Inferior parietal cortex (tissue), 1 donor: ENCODE data around the gene FBXL5.
"Not testable (repeated sequence)": the region's sequence is repeated elsewhere in the genome, so short reads cannot be mapped to it uniquely, and the experiment has no call there.

Source experiments
- DNase-seq: peaks from one replicate; pipeline ENCODE4 v3.0.0-alpha.2; 2016; ENCODE audit errors: extremely low spot score

FBXL5 gene

DNA sequence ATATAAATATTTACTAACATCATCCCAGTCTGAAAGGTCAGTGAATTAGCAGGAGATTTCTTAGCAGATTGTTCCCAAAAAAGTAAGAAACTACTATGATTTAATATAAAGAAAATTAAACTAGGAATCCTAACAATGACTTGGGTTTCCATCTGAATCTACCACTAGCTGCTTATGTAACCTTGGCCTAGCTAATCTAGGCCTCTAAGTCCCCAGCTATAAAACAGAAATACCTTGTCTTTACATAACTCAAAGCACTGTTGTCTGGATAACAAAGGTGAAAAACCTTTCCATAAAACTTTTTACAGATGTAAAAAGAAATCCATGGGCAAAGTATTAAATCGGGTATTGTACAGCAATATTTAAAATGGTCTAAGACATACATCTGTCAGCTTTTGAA is 3.0 kb downstream of the FBXL5 start:
- no peak for DNase-seq

DNA sequence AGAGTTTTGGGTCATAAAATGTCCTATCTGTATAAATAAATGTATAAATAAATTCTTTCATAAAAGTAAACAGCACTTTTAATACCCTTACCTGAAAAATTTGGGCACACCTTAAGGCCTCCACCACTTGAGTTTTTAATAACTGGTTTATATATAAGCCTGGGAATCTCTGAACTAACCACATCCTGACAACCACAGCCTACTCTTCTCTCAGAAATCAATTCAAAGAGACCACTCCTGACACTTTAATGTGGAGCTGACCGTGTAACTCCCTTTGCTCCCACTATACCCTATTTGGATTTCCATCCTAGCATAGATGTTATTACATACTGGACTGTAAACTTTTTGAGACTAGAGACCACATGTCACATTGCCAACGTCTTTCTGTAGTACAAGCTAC is 3.5 kb downstream of the FBXL5 start:
- DNase-seq, result peak; percentile 14

DNA sequence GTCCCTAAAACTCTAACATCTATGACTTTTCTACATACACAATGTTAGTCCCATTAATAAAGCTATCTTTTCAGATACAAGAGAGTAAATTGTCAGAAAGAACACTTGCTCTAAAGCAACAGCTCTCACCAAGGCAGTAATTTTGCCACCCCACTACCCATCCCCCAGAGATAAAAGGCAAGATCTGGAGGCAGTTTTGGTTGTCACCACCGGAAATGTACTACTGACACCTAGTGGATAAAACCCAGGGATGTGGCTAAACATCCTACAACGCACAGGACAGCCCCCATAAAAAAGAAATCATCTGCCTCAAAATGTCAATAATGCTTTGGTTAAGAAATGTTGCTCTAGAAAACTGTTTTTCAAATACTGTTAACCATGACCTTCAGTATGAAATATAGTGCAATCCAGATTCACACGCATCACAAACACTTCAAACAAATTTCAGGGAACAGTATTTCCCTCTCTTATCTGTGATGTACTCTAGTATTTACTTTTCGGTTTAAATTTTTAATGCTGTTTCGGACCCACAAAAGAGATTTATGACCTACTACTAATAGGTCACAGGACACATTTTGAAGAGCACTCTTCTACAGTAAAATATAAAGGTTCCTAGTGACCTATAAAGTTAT is 5.1 kb downstream of the FBXL5 start:
- peak; percentile 78 for DNase-seq

DNA sequence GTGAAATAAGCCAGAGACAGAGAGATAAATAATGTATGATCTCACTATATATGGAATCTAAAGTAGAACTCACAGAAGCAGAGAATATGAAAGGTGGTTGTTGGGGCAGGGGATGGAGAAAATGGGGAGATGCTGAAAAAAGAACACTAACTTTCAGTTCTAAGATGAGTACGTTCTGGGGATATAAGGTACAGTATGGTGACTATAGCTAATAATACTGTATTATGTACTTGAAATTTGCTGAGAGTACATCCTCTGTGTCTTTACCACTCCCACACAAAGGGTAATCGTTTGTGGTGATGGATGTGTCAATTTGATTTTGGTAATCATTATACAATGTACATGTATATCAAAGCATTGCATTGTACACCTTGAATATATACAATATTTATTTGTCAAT is 6.6 kb downstream of the FBXL5 start:
- no peak for DNase-seq

DNA sequence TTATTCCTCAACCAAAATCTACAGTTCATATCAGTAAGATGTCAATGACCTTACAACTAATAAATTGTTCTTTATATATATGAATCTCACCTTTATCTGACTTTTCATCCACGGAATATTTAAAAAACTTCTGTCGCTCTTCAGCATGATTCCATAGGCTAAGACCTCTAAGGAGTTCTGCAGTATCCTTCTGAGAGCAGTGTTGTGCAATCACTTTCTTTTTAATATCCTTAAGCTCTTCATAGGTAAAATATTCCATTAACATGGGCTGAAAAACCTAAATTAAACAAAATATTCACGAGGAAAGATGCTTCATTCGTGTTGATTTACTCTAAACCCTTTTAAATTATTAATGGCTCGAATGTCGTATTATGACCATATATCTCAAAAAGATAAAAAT is 16.7 kb downstream of the FBXL5 start:
- DNase-seq, result no peak

DNA sequence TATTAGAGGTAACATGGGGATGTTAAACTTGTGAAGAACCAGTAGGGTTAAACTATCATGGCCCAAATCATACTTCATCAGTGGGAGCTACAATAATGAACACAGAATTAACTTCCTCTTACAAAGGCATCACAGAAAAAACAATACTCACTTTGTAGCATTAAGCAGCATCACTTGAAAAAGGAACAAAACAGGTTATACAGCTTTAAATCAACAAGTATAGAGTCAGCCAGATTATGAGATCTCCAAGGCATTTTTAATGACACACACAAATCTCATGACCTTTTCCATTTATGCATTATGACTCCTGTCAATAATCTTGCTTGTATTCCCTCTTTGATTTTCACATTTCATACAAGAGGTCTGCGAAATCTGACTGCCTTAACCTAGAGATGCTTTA is 18.3 kb downstream of the FBXL5 start:
- DNase-seq, result no peak

DNA sequence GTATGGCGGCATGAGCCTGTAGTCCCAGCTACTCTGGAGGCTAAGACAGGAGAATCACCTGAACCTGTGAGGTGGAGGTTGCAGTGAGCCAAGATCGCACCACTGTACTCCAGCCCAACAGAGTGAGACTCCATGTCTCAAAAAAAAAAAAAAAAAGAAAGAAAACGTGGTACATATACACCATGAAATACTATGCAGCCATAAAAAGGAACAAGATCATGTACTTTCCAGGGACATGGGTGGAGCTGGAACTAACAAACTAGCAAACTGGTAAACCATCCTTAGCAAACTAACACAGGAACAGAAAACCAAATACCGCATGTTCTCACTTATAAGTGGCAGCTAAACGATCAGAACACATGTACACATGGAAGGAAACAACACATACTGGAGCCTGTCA is 37.8 kb downstream of the FBXL5 start:
- not testable (repeated sequence) for DNase-seq

DNA sequence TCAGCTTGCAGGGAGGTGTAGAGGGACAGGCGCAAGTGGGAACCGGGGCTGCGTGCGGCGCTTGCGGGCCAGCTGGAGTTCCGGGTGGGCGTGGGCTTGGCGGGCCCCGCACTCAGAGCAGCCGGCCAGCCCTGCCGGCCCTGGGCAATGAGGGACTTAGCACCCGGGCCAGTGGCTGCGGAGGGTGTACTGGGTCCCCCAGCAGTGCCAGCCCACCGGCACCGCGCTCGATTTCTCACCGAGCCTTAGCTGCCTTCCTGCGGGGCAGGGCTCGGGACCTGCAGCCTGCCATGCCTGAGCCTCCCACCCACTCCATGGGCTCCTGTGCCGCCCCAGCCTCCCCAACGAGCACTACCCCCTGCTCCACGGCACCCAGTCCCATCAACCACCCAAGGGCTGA is 40.3 kb downstream of the FBXL5 start:
- not testable (repeated sequence) for DNase-seq

DNA sequence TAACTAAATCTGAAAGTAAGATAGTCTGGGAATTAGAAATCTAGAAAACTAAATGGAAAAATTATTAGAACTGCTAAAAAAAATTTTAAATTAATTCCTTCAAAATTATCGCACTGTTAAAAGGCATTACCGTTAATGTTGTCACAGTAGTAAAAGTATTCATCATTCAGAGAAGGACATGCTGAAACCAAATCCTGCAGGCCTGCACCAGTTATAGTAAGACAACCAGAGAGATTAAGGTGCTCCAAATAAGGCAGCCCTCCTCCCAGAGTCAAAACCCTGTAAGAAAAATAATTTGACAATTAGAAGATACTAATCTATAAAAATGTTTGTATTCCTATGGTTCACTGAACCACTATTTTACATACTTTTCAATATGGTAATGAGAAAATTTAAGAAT is 43.0 kb downstream of the FBXL5 start:
- DNase-seq, result no peak

DNA sequence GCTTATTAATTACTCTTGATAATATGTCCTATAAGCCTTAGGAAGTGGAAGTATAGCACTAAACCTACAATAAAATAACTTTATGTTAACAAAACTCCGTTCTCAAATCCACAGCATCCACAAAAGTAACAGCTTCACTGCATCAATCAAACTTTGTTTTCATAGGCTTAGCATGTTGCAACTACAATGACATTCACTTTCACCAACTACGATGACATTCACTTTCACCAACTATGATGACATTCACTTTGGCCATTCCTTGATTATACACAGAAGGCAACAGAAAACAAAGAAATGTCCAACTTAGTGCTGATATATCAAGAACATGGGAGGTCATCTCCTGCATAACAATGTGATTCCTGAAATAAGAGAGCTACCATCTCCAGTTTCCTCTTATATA is 44.3 kb downstream of the FBXL5 start:
- DNase-seq, result no peak

DNA sequence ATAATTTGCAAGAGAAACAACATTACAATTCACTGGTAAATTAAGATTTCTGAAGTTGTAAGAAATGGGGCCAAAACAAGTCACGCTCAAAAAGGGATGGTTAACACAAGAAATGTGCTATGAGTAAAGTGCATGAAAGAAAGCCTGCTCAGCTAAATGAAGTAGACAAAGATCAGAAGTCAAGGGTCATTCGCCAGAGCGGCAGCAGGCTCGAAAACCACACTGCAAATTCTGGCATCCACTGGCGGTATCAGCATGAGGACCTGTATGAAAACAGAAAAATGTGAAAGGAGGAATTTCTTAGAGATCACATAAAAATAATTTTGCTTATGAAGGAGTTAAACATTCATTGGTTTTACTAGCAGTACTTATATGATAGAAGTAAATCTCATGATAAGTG is 49.6 kb downstream of the FBXL5 start:
- no peak for DNase-seq

DNA sequence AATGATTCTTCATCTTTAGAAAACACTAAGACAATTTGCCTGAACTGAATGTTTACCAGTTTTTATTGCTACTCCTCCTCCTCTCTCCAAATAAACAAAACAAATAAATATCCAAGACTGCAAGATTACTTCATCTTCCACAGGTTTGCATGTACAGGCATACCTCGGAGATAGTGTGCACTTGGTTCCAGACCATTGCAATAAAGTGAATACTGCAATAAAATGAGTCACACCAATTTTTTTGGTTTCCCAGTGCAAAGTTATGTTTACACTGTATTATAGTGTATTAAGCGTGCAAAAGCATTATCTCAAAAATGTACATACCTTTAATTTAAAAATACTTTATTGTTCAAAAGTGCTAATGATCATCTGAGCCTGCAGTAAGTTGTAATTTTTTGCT is 53.3 kb downstream of the FBXL5 start:
- no peak for DNase-seq

DNA sequence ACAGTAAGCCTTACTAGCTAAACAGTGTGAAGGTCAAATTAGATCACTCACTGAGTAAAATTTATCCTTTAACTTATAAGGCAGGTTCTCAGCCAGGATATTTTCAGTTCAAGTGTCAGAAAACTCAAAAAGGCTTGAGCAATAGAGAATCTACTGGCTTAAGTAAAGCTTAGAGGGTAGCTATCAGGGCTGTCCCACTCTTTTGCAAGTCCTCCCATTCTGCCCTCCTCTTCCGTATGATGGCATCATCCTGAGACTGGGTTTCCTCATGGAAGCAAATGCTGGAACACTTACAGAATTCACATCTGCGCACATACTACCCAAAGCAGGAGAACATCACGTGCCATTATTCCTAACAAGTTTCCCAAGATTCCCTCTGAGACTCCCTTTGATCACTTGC is 55.0 kb downstream of the FBXL5 start:
- DNase-seq, result no peak

DNA sequence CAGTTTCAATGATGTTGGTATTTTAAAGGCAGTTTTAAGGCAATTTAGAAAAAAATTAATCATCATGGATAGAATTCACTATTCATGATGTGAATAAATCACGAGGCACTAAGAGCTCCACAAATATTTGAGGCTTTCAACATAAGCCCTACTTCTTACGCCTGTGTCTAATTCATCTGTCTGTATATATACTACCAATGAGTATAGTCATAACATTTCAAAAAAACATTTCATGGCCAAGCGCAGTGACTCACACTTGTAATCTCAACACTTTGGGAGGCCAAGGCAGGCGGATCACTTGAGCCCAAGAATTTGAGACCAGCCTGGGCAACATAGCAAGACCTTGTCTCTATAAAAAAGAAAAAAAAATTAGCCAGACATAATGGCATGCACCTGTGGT is 56.5 kb downstream of the FBXL5 start:
- DNase-seq, result no peak

DNA sequence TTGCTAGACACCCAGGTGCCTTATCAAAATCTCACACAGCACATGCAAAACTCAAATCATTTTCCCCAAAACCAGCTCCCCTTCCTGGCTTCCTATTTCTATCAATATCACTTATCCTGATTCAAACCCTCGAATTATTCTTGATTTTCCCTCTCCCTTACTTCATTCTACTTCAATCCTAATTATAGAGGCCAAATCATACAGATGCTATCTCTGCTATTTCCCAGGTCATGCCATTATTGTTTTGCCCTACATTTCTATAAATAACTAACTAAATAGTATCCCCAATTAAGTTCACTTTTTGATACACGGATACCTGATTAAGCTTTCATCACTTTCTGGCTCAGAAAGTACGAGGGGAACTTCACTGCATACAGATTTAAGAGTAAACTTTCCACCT is 62.4 kb downstream of the FBXL5 start:
- no peak for DNase-seq

DNA sequence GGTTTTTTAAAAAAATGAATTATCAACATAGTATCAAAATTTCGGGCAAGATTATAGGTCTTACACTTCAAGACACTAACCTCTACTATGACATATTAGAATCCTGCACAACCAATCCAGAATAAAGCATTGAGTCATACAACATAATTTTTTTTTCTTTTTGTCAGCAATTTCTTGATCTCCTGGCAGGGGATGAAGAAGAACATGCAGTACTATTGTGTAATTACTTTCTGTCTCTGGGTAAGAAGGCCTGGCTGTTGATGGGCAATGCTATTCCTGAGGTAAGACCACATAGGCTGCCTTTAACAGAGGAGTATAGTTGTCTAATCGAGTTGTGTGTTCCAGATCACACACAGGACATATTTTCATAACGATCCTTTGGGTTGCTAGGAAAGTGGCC is 67.5 kb downstream of the FBXL5 start:
- no peak for DNase-seq

DNA sequence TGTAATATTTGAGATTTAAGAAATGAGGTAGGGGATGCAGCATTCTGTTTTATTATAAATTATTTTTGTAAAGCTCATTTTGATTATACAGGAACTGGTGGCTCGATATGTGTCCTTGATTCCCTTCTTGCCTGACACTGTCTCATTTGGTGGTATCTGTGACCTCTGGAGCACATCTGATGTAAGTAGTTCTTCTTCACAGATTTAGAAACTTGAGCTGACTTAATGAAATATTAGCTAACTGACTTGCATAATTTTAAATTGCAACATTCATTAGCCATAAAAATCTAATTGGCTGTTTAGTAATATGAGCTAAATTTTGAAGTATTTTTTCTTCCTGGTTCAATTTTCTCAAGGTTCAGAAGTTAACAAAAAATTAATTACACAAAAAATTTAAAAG is 69.1 kb downstream of the FBXL5 start:
- DNase-seq, result no peak

DNA sequence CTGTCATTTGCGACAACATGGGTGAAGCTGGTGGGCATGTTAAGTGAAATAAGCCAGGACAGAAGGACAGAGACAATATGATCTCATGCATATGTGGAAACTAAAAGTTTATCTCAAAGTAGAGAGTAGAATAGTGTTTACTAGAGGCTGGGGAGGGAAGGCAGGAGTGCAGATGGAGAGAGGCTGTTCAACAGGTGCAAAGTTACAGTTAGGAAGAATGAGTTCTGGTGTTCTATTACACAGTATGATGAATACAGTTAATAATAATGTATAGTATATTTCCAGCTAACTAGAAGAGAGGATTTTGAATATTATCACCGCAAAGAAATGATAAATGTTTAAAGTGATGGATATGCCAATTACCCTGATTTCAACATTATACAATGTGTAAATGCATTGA is 69.8 kb downstream of the FBXL5 start:
- no peak for DNase-seq

DNA sequence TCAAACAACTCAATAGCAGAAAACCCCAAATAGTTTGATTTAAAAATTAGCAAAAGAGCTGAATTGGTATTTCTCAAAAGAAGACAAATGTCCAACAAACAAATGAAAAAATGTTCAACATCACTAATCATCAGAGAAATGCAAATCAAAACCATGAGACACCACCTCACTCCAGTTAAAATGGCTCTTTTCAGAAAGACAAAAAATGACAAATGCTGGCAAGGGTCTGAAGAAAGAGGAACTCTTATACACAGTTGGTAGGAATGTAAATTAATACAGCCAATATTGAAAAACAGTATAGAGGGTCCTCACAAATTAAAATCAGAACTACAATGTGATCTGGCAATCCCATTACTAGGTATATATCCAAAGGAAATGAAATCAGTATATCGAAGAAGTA is 70.4 kb downstream of the FBXL5 start:
- DNase-seq, result no peak

DNA sequence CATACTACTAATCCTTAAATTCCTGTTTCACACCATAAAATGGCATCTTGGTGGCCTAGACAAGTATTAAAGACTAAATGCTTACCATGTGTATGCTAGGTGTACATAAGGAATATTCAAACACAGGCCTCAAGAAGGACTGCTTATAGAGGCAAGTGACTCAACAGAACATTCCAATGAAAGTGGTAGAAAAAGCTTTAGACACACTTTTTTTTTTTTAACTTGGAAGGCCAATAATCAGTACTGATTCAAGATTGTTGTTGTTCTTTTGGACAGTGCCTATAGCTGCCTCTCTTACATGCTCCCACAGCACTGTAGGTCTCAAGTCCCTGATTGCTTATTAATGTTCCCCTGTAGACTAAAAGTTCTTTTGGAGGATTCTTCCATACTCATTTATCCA is 77.6 kb downstream of the FBXL5 start:
- no peak for DNase-seq

DNA sequence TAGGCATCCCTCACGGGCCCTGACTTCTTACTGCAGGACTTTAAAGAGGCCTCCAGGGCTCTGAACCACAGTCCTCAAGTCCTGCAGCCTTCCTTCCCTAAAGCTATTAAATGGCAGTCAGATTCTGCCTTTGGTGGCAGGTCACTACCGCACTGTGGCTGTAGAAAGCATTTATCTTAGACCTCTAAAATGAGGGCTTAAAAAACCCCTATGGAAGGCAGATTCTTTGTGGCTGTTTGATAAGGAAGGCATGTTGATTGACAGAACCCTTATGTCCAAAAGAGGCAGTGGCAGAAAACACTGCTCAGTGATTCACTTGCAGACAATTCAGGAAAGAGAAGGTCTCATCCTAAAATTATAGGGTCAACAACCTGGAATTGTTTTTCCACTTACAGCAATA is 79.2 kb downstream of the FBXL5 start:
- DNase-seq, result no peak

DNA sequence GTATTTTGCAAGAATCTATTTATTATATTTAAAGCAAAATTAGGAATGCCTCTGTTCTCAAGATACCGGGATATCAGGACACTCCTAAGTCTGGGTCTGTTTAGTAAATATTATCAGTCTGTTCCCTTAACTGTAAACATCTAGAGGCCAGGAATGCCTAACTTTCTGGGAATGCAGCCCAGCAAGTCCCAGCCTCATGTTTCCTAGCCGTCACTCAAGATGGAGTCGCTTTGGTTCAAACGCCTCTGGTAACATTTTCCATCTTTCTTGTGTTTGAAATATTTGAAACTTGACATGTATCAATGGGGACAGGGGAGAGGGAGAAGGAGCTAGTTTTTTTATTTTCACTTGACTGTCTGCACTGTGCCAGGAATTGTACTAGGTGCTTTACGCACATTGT is 85.4 kb downstream of the FBXL5 start:
- no peak for DNase-seq

DNA sequence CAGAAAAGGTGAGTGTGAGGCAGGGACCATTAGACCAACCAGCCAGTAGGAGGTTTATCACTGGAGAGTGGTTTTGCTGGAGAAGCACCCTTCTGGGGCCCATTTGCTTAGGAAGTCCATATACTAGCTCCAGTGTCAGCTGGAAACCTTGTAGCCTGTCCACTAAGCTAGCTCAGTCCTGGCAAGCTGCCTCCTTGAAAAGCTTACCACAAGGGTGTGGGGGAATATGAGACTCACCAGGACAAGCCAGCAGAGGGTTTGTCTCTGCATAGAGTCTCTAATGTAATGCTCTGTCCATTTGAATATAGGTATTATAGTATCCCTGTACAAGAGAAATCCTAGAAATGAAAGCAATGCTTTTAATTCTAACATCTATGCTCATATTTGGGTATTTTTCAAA is 86.3 kb downstream of the FBXL5 start:
- DNase-seq, result no peak

DNA sequence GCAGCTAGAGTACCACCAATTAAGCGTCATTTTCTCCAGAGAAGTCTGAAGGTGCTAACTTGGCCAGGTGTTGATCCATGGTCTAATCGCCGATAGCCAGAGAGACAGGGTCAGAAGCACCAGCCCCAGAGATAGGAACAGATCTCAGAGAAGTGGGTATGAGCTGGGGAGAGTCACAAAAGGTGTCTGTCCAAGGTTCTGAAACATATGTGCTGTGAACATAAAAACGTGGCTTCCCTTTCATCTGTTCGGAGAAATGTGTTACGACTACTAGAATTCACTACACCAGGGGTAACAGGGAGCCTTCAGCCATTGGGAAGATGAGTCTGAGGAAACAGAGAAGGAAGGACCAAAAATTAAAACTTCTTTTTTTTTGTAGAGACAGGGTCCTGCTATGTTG is 91.3 kb downstream of the FBXL5 start:
- DNase-seq, result no peak

DNA sequence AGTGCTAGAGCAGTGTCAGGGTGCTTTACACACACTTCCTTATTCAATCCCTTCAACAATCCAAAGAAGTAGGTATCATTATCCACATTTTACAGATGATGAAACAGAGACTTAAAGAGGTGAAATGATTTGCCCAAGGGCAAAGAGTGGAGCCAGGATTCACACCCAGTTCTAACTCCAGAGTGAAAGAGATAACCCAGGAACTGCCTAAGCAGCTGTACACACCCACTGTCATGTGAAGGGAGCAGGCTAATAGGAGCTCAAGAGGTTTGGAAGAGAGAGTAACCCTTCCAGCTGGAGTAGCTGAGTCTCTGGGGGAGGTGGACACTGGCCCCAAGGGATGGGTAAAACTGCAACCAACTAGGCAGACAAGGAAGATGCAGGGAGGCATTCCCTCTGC is 92.5 kb downstream of the FBXL5 start:
- DNase-seq, result no peak
